GM21825 (cell line): ENCODE data around the gene ZC3HAV1.
A peak's percentile ranks its signal among the peaks of the same experiment; 100 is the strongest.
"Not testable (repeated sequence)": the region's sequence is repeated elsewhere in the genome, so short reads cannot be mapped to it uniquely, and the experiment has no call there.

ENCODE experiments used
- ATAC-seq: cut with Tn5 transposase; IDR thresholded peaks from one replicate; pipeline ENCODE4 v1.9.1; 2021; ENCODE audit warnings: mild to moderate bottlenecking, moderate library complexity; ENCODE audit not compliant: unreplicated experiment

Gene ZC3HAV1

GRCh38 chr7:139088268-139088667 is 21.3 kb downstream of the ZC3HAV1 start:
- ATAC-seq = no peak

- no peak for ATAC-seq
These were observed 22.3 kb downstream of the ZC3HAV1 start for GRCh38 chr7:139087212-139087611.

- no peak for ATAC-seq
These were observed 23.1 kb downstream of the ZC3HAV1 start for GRCh38 chr7:139086454-139086853.

- no peak for ATAC-seq
These were observed 24.8 kb downstream of the ZC3HAV1 start for GRCh38 chr7:139084709-139085108.

- ATAC-seq = no peak
These were observed 27.9 kb downstream of the ZC3HAV1 start for GRCh38 chr7:139081584-139081983.

GRCh38 chr7:139080905-139081304 is 28.6 kb downstream of the ZC3HAV1 start:
- ATAC-seq = no peak

- no peak for ATAC-seq
These were observed 29.7 kb downstream of the ZC3HAV1 start for GRCh38 chr7:139079861-139080260.

- ATAC-seq = no peak
These were observed 30.6 kb downstream of the ZC3HAV1 start for GRCh38 chr7:139078911-139079310.

- ATAC-seq = no peak
These were observed 31.1 kb downstream of the ZC3HAV1 start for GRCh38 chr7:139078399-139078798.

- not testable (repeated sequence) for ATAC-seq
These were observed 31.8 kb downstream of the ZC3HAV1 start for GRCh38 chr7:139077706-139078105.

GRCh38 chr7:139075871-139076686 is 33.4 kb downstream of the ZC3HAV1 start:
- ATAC-seq = no peak

- ATAC-seq = peak; percentile 85
These were observed 34.4 kb downstream of the ZC3HAV1 start for GRCh38 chr7:139075031-139075652.

- no peak for ATAC-seq
These were observed 36.7 kb downstream of the ZC3HAV1 start for GRCh38 chr7:139072796-139073195.

GRCh38 chr7:139071680-139072079 is 37.8 kb downstream of the ZC3HAV1 start:
- ATAC-seq = no peak

- ATAC-seq = no peak
These were observed 40.7 kb downstream of the ZC3HAV1 start for GRCh38 chr7:139068544-139069399.

GRCh38 chr7:139066315-139066714 is 43.2 kb downstream of the ZC3HAV1 start:
- no peak for ATAC-seq

GRCh38 chr7:139065323-139065722 is 44.2 kb downstream of the ZC3HAV1 start:
- no peak for ATAC-seq

GRCh38 chr7:139061416-139061815 is 48.1 kb downstream of the ZC3HAV1 start:
- ATAC-seq = no peak

GRCh38 chr7:139060695-139061237 is 48.8 kb downstream of the ZC3HAV1 start:
- ATAC-seq = no peak

GRCh38 chr7:139059905-139060304 is 49.6 kb downstream of the ZC3HAV1 start:
- ATAC-seq = no peak

- ATAC-seq = no peak
These were observed 50.6 kb downstream of the ZC3HAV1 start for GRCh38 chr7:139058943-139059342.
